Testis (tissue), 3 donors: Measurements from ENCODE around the gene SPARC. TPM values are rescaled to one million over a fixed set of nuclear protein-coding genes. Genes with fewer than 3 reads are reported as not detected.
"Not testable (repeated sequence)": the region's sequence is repeated elsewhere in the genome, so short reads cannot be mapped to it uniquely, and the experiment has no call there.

Source experiments
- DNase-seq: peaks from one replicate; pipeline ENCODE4 v3.0.0-alpha.2; 2019
- H3K27ac ChIP-seq, 2 donors: fragments of 200-600 bp; sonication (generic); one replicate each; pipeline ENCODE4 v1.5.1; 2019
- H3K27me3 ChIP-seq: fragments of 200-600 bp; sonication (generic); one replicate; pipeline ENCODE4 v1.5.1; 2019
- H3K36me3 ChIP-seq: fragments of 200-600 bp; sonication (generic); one replicate; pipeline ENCODE4 v1.5.1; 2017; ENCODE audit warnings: low read depth; ENCODE audit errors: missing control alignments
- H3K4me1 ChIP-seq: fragments of 200-600 bp; sonication (generic); one replicate; pipeline ENCODE4 v1.5.1; 2019
- H3K4me3 ChIP-seq, 2 donors: fragments of 200-600 bp; sonication (generic); one replicate each; pipeline ENCODE4 v1.5.1; 2017 to 2019
- H3K9me3 ChIP-seq: fragments of 200-600 bp; sonication (generic); one replicate; pipeline ENCODE4 v1.5.1; 2017
- CTCF ChIP-seq, 3 experiments: fragments of 450-650 bp in 2 of 3; fragments of 200-600 bp in 1 of 3; sonication (generic) in 1 of 3; IDR thresholded peaks; one replicate each; pipeline ENCODE4 v1.5.1; 2016 to 2019; ENCODE audit warnings: antibody characterized with exemption in 3 of 3, mild to moderate bottlenecking in 2 of 3, moderate library complexity in 1 of 3
- POLR2A ChIP-seq: fragments of 450-650 bp; IDR thresholded peaks from one replicate; pipeline ENCODE4 v1.6.1; 2017; ENCODE audit warnings: antibody characterized with exemption, mild to moderate bottlenecking, moderate library complexity
- WGBS, 2 donors: methylation state at CpG; one replicate each; pipeline ENCODE4 v1.1.5; 2018; 5-methylcytosine and 5-hydroxymethylcytosine counted together
- intact Hi-C: fragments of 100-400 bp; cut with DNase I; formaldehyde crosslinking; loops from one replicate; pipeline ENCODE4 v1.15.1; 2023; ENCODE audit warnings: low total_unique reads
- polyA plus RNA-seq: library from polyadenylated mRNA; stranded (reverse); fragments of 350-450 nt; fragmentation: Illumina TruSeq; extraction: RNeasy Lipid Tissue Mini Kit (QIAGEN cat#74804); gene quantifications from one replicate; pipeline ENCODE4 v1.2.3, GENCODE V29; 2014; ENCODE audit warnings: low read depth, low replicate concordance; ENCODE audit not compliant: insufficient read depth
- total RNA-seq, 2 donors: library from RNA; depleted of rRNA; stranded (reverse); fragments of >200 nt; gene quantifications; one replicate each; pipeline ENCODE4 v1.2.3, GENCODE V29; 2016

Gene SPARC
- total and polyA plus RNA-seq, 3 donors from 2014 or later, result 1,884 to 3,080 (median 2,585) TPM

GRCh38 chr5:151682751-151683331 is 3.9 kb downstream of the SPARC start:
- TF ChIP-seq POLR2A (no peak), CTCF (IDR thresholded peaks at IDR 0.05) (peak in 1 of 3 experiments; percentile 8)
- H3K27ac ChIP-seq, result peak overlapping the region; percentile 93 to 97
- no peaks in the 10 kb centered on the region for H3K36me3 ChIP-seq
- 22 to 27% methylated on average over 5 of the region's 5 CpGs for whole genome bisulfite sequencing, 2 donors
- peaks cover 68% of the 10 kb centered on the region for H3K4me1 ChIP-seq
- H3K27me3 ChIP-seq, result no peaks in the 10 kb centered on the region
- peak; percentile 61 for DNase-seq
- no peaks in the 10 kb centered on the region for H3K9me3 ChIP-seq
- intact Hi-C loops, result no loop called here
- no peak overlapping the region for H3K4me3 ChIP-seq

- Histone ChIP-seq H3K4me3 (no peak overlapping the region), H3K27ac (peak overlapping the region; percentile 93 to 97), H3K4me1 (peaks cover 70% of the 10 kb centered on the region), H3K9me3 (no peaks in the 10 kb centered on the region), H3K36me3 (no peaks in the 10 kb centered on the region), H3K27me3 (no peaks in the 10 kb centered on the region)
- DNase-seq, result no peak
- WGBS, 2 donors, result 49 to 59% methylated on average over 5 to 6 of the region's 6 CpGs
- intact Hi-C loops, result no loop called here
- TF ChIP-seq POLR2A (no peak), CTCF (IDR thresholded peaks at IDR 0.05) (no peak)
These were observed 4.5 kb downstream of the SPARC start for GRCh38 chr5:151682240-151682639.

- Histone ChIP-seq H3K4me1 (peaks cover 79% of the 10 kb centered on the region), H3K27ac (peak overlapping the region; percentile 93 to 97), H3K9me3 (no peaks in the 10 kb centered on the region), H3K4me3 (no peak overlapping the region), H3K27me3 (no peaks in the 10 kb centered on the region), H3K36me3 (no peaks in the 10 kb centered on the region)
- 30 to 73% methylated on average over 5 of the region's 5 CpGs for WGBS, 2 donors
- peak; percentile 55 for DNase-seq
- intact Hi-C loops, result no loop called here
- TF ChIP-seq POLR2A (no peak), CTCF (IDR thresholded peaks at IDR 0.05) (no peak)
These were observed 5.7 kb downstream of the SPARC start for GRCh38 chr5:151680944-151681427.

DNA sequence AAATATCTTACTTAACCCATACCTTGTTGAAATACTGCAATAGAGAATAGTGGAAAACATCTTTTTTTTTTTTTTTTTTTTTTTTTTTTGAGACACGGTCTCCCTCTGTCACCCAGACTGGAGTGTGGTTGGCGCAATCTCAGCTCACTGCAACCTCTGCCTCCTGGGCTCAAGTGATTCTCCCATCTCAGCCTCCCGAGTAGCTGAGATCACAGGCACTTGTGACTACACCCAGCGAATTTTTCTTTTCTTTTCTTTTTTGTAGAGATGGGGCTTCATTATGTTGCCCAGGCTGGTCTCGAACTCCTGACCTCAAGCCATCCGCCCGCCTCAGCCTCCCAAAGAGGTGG is 6.6 kb downstream of the SPARC start:
- DNase-seq, H3K36me3 ChIP-seq, H3K27me3 ChIP-seq, intact Hi-C loops, H3K4me3 ChIP-seq, H3K9me3 ChIP-seq: not testable (repeated sequence)
- WGBS, 2 donors, result 72 to 73% methylated on average over 7 of the region's 7 CpGs
- Histone ChIP-seq H3K4me1 (peaks cover 88% of the 10 kb centered on the region), H3K27ac (peak overlapping the region; percentile 93 to 97)

GRCh38 chr5:151679421-151680155 is 7.1 kb downstream of the SPARC start:
- H3K4me1 ChIP-seq, result peaks cover 91% of the 10 kb centered on the region
- no peak for DNase-seq

More at GRCh38 chr5:151679421-151680155, 7.1 kb downstream of the SPARC start:
- 37 to 44% methylated on average over 8 of the region's 8 CpGs for WGBS, 2 donors
- intact Hi-C loops, result no loop called here
- TF ChIP-seq CTCF (IDR thresholded peaks at IDR 0.05), result no peak
- no peak for TF ChIP-seq POLR2A
- H3K27ac ChIP-seq, result peak overlapping the region; percentile 88 to 93
- H3K9me3 ChIP-seq, result no peaks in the 10 kb centered on the region
- no peaks in the 10 kb centered on the region for H3K27me3 ChIP-seq
- no peaks in the 10 kb centered on the region for H3K36me3 ChIP-seq
- H3K4me3 ChIP-seq, result no peak overlapping the region
